ENCODE measurements around the gene PNMT.

The PNMT gene

DNA sequence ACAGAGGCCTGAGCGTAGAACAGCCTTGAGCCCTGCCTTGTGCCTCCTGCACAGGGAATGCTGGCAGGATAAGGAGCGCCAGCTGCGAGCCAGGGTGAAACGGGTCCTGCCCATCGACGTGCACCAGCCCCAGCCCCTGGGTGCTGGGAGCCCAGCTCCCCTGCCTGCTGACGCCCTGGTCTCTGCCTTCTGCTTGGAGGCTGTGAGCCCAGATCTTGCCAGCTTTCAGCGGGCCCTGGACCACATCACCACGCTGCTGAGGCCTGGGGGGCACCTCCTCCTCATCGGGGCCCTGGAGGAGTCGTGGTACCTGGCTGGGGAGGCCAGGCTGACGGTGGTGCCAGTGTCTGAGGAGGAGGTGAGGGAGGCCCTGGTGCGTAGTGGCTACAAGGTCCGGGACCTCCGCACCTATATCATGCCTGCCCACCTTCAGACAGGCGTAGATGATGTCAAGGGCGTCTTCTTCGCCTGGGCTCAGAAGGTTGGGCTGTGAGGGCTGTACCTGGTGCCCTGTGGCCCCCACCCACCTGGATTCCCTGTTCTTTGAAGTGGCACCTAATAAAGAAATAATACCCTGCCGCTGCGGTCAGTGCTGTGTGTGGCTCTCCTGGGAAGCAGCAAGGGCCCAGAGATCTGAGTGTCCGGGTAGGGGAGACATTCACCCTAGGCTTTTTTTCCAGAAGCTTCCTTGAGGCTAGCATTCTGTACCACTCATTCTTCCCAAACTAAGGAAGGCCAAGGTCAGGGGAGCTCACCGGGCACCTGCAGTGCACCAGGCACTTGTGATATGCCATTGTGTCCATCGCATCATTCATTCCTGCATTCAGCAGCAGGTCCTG, 1.9 kb downstream of the PNMT start:
- TF ChIP-seq, protein P1, sequence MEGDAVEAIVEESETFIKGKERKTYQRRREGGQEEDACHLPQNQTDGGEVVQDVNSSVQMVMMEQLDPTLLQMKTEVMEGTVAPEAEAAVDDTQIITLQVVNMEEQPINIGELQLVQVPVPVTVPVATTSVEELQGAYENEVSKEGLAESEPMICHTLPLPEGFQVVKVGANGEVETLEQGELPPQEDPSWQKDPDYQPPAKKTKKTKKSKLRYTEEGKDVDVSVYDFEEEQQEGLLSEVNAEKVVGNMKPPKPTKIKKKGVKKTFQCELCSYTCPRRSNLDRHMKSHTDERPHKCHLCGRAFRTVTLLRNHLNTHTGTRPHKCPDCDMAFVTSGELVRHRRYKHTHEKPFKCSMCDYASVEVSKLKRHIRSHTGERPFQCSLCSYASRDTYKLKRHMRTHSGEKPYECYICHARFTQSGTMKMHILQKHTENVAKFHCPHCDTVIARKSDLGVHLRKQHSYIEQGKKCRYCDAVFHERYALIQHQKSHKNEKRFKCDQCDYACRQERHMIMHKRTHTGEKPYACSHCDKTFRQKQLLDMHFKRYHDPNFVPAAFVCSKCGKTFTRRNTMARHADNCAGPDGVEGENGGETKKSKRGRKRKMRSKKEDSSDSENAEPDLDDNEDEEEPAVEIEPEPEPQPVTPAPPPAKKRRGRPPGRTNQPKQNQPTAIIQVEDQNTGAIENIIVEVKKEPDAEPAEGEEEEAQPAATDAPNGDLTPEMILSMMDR (IDR thresholded peaks at IDR 0.05; ENCODE audit: low read depth, low read length), result no peak
- H3K36me3 ChIP-seq, result no peaks in the 10 kb centered on the region
- no peak for DNase-seq
- no peaks in the 10 kb centered on the region for H3K9me3 ChIP-seq
- H3K4me1 ChIP-seq, result peaks cover 9% of the 10 kb centered on the region
- peaks cover 15% of the 10 kb centered on the region; the same call in 1 of the 2 replicates for H3K27me3 ChIP-seq
- no peak overlapping the region for H3K4me3 ChIP-seq (ENCODE audit: low read depth, low read length)

DNA sequence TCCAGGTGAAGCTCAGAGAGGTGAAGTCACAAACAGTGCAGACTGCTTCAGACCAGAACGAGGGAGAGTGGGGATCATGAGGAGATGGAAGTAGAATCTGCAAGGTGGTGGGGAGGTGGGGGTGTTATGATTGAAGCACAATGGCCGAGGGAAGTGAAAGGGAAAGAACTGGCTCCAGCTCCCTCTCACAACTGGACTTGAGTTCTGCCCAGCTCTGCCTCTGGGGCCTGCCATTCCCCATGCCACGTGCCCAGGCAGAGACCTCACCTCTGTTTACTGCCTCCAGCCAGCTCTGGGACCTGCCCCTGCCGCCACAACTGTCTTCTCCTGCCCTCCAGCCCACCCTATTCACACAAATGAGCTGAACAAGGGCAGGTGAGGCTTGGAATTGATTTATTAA, 2.5 kb downstream of the PNMT start:
- Histone ChIP-seq H3K36me3 (no peaks in the 10 kb centered on the region), H3K9me3 (no peaks in the 10 kb centered on the region), H3K4me3 (ENCODE audit: low read depth, low read length) (no peak overlapping the region), H3K4me1 (peaks cover 9% of the 10 kb centered on the region), H3K27me3 (peaks cover 15% of the 10 kb centered on the region; the same call in 1 of the 2 replicates)
- TF ChIP-seq, protein P1 (IDR thresholded peaks at IDR 0.05; ENCODE audit: low read depth, low read length), result no peak
- no peak for DNase-seq

DNA sequence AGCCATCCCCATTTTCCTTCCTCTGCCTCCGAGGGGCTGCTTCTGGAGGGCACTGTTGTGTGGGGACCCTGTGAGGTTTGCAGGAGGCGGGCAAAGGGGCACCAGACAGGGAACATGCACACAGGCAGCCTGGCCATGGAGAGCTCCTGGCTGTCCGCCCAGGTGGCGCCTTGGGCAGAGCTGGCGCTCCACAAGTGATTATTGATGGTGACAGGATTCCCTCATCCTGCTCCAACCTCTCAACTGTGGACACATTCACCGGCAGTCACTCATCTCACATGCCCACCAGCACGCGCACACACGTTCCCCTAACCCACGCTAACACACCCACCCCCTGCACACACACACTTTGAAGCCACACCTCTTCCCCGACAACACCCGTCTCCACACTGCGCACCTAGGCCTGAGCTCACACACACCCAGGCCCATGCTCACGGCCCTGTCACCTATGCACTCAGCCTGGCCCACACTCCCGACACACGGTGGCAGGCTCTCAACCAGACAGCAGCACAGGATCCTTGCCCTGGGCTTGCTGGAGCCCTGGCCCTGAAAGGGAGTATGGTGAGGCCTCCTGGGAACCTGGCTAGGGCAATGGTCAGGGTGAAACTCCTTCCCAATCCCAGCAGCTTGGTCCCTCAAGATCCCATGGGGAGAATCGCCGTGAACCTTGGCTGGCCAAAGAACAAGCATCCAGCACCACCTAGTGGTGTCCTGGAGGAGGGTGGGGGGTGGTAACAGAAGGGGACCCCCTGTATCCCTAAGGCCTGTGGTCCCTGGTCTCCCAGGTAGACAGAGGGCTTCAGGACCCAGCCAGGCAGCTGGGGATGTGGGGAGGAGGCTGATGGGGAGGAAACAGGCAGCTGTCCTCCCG, 3.6 kb downstream of the PNMT start:
- Histone ChIP-seq H3K4me3 (ENCODE audit: low read depth, low read length) (no peak overlapping the region), H3K4me1 (peaks cover 7% of the 10 kb centered on the region), H3K36me3 (no peaks in the 10 kb centered on the region), H3K9me3 (no peaks in the 10 kb centered on the region), H3K27me3 (peaks cover 15% of the 10 kb centered on the region; the same call in 1 of the 2 replicates)
- DNase-seq, result peak; percentile 67
- TF ChIP-seq, protein P1 (IDR thresholded peaks at IDR 0.05; ENCODE audit: low read depth, low read length), result peak; percentile 73

DNA sequence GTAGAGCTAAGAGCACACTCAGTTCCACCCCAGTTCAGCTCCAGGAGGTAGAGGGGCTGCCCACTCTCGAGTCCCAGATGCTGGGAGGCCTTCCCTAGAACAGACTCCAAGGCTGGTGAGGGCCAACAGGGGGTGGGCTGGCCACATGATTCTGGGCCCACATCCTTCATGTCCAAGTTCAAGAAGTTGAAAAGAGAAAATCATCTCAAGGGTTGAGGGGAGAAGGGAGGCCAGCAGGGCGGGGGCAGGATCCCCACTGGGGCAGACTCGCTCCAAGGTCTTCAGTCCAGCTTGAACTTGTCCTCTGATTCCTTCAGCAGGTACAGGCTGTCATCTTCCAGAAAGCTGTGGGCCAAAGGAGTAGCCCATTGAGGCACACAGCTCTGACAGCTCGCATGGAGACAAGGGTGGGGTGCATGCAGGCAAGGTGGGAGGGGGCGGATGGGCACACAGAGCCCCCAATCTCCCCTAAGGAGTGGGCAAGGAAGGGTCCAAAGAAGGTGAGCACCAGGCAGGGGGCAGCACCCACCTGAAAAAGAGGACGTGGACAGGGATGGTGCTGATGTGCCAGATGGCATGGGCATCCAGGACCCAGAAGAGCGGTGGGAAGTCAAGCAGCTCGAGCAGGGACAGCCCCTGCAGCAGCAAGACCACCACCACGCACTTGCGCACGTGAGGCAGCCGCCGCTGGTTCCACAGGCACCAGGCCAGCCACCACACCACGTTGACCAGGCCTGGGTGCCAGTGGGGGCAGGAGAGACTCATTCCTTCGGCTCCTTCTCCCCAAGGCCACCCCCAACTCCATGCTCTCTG, 4.5 kb downstream of the PNMT start:
- no peak for DNase-seq
- TF ChIP-seq, protein P1 (IDR thresholded peaks at IDR 0.05; ENCODE audit: low read depth, low read length), result no peak
- no peaks in the 10 kb centered on the region for H3K4me1 ChIP-seq
- no peaks in the 10 kb centered on the region for H3K36me3 ChIP-seq
- peaks cover 9% of the 10 kb centered on the region; the same call in 1 of the 2 replicates for H3K27me3 ChIP-seq
- H3K9me3 ChIP-seq, result no peaks in the 10 kb centered on the region
- no peak overlapping the region for H3K4me3 ChIP-seq (ENCODE audit: low read depth, low read length)

DNA sequence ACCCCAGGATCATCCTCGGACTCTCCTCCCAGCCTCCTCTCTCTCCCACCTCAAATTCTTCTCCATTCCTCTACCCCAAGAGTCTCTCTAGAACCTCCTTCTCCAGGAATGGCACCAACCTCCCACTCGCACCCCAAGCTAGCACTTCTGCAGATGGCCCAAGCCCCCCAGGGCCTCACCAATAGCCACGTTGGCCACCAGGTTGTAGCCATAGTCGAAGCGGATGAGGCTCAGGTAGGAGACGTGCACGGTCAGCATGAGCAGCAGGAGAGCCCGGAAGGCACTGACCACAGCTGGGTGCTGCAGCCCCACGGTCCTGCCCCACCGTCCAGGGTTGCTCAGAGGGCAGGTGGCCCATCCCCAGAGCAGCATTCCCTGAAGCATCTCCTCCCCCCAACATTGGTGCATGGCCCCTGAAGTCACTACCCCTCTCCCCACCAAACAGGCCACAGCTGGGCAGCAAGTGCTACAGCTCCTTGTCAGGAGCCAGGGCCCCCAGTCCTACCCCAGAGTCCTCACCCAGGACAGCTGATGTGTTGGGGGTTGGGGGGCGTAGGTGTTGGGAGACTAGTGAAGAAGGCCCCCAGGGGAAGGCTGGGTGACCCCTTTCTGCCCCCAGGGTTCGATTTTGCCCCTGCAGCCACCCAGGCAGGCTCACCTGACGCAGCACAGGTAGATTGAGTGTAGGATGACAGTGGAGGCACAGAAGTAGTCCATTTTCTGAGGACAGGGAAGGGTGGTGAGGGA, 5.3 kb downstream of the PNMT start:
- no peak for DNase-seq
- H3K4me1 ChIP-seq, result no peaks in the 10 kb centered on the region
- TF ChIP-seq, protein P1 (IDR thresholded peaks at IDR 0.05; ENCODE audit: low read depth, low read length), result no peak

More for the DNA sequence above, 5.3 kb downstream of the PNMT start:
- H3K27me3 ChIP-seq, result peaks cover 6% of the 10 kb centered on the region; the same call in 1 of the 2 replicates
- no peaks in the 10 kb centered on the region for H3K9me3 ChIP-seq
- H3K4me3 ChIP-seq (ENCODE audit: low read depth, low read length), result no peak overlapping the region
- no peaks in the 10 kb centered on the region for H3K36me3 ChIP-seq

Data from BE2C (cell line).